ENCODE results near the gene DPT.

The DPT gene

GRCh38 chr1:168700575-168701268 lies 28.3 kb downstream of the DPT start:
- H3K4me3 ChIP-seq: no peak overlapping the region
- H3K4me1 ChIP-seq: no peaks in the 10 kb centered on the region
- no peaks in the 10 kb centered on the region for H3K27me3 ChIP-seq (ENCODE audit: low read depth)
- H3K9me3 ChIP-seq: no peaks in the 10 kb centered on the region
- H3K36me3 ChIP-seq (replicated peaks): no peaks in the 10 kb centered on the region
- in situ Hi-C loops (cut with MboI; ENCODE audit: low sequenced_read_pairs): no loop called here
- no peak for DNase-seq (ENCODE audit: low spot score in 2 of 2)

- Histone ChIP-seq H3K4me3 (no peak overlapping the region), H3K9me3 (no peaks in the 10 kb centered on the region), H3K27me3 (ENCODE audit: low read depth) (no peaks in the 10 kb centered on the region), H3K4me1 (no peaks in the 10 kb centered on the region), H3K36me3 (replicated peaks) (no peaks in the 10 kb centered on the region)
- in situ Hi-C loops (cut with MboI; ENCODE audit: low sequenced_read_pairs): no loop called here
- DNase-seq (ENCODE audit: low spot score in 2 of 2): no peak
Measured at GRCh38 chr1:168698453-168698852, 30.6 kb downstream of the DPT start.

DNA sequence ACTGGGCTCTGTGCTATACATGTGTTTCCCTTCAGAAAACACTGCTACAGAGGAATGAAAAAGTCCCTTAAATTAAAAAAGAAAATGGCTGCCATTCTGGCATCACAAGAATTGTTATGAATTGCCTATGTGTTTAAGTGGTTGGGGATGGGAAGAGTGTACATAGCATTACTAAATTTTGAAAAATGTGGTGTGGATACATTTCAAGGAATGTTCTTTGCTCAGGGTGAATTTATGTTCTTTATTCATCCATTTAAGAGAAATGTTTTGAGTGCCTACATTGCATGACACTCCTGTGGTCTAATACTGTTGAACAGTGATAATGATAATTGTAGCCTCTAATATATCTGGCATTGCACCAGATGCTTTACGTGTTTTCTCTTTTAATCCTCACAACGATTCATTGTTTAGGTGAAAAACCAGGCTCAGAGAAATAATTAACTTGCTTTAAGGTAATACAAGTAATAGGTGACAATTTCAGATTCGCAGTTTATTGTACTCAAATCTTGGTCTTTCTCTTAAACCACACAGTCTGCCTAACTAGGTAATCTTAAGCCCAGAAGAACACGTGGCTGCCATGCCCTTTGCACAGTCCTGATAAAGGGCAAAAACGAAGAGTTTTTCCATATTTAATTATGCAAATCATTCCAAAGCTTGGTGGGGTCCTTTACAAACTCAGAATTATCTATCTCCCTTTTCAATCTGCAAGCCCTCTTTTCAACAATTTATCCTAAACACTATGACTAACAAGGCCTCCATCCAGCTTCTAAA lies 31.5 kb downstream of the DPT start:
- Histone ChIP-seq H3K4me1 (no peaks in the 10 kb centered on the region), H3K36me3 (replicated peaks) (no peaks in the 10 kb centered on the region), H3K4me3 (no peak overlapping the region), H3K27me3 (ENCODE audit: low read depth) (no peaks in the 10 kb centered on the region), H3K9me3 (no peaks in the 10 kb centered on the region)
- in situ Hi-C loops (cut with MboI; ENCODE audit: low sequenced_read_pairs): no loop called here
- DNase-seq (ENCODE audit: low spot score in 2 of 2): no peak

DNA sequence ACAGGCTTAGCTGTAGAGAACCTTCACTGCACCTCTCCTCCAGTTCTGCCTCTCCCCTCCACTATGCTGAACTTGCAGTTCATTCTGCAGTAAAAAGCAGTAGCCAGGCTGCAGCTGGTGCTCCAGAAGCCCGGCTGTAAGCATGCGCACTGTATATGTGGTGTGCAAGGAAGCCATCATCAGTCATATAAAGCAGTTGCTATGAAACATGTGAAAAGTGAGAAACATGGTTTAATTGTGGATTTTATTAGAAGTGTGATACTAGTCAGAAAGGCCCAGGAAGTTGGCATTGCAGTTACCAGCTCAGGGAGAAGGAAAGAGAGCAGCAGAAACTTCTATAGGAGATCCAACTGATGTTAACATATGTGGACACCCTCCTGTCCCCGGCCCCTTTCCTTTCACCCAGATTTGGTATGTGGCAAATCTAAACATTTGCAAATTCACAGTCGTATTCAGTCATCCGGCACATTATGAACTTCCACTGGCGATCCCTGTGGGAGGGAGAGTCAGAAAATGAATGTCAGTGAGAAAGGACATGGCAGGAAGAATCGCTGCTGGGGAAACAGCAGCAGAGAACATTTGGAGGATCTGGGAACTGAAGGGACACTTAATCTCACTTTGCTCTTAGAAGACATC lies 32.8 kb downstream of the DPT start:
- H3K4me3 ChIP-seq: no peak overlapping the region
- H3K36me3 ChIP-seq (replicated peaks): no peaks in the 10 kb centered on the region
- in situ Hi-C loops (cut with MboI; ENCODE audit: low sequenced_read_pairs): no loop called here
- no peaks in the 10 kb centered on the region for H3K9me3 ChIP-seq
- no peaks in the 10 kb centered on the region for H3K4me1 ChIP-seq
- DNase-seq (ENCODE audit: low spot score in 2 of 2): no peak
- no peaks in the 10 kb centered on the region for H3K27me3 ChIP-seq (ENCODE audit: low read depth)

DNA sequence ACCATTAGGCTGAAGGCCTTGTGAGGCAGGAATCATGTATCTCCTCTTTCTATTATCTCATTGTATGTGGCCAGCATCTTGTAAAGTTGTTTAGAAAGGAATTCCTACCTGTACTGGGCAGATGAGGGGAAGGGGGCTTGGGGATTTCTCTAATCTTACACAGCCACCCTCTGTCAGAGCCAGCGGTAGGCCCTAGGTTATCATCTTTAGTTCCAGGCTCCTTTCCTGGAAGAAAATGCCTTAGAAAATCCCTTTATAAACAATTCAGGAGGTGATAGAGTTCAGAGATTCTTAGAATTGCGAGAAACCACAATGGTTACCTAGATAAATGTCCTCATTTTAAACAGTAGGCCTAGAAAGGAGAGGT lies 35.2 kb downstream of the DPT start:
- no peaks in the 10 kb centered on the region for H3K36me3 ChIP-seq (replicated peaks)
- no peak for DNase-seq (ENCODE audit: low spot score in 2 of 2)
- H3K27me3 ChIP-seq (ENCODE audit: low read depth): no peaks in the 10 kb centered on the region
- H3K9me3 ChIP-seq: no peaks in the 10 kb centered on the region
- in situ Hi-C loops (cut with MboI; ENCODE audit: low sequenced_read_pairs): no loop called here
- no peak overlapping the region for H3K4me3 ChIP-seq
- no peaks in the 10 kb centered on the region for H3K4me1 ChIP-seq

DNA sequence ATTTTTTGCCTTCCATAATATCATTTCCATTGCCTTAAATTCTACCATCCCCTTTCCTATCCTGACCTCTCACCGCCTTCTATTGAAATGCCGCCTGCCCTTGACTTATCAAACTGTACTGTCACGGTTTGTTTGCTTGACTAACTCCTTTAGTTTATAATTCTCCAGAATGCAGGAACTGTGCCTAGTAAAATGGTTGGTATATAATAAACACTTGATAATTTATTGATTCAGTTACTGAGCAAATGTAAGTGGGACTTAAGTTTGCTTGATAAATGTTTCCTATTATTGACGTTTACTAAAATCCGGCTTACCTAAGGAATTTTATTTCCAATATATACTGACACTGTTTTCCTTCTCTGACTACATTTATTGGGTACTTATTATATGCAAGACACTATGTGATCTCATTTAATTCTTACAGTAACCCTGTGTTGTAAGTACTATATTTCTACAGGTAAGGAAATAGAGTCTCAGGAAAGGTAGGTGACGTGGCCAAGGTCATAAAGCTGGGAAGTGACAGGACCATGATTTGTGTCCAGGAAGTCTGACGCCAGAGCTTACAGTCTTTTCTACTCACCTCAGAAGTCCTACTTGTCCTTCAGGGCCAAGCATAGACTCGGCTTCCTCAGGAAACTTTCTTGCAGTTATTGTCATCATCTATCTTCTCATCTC lies 35.7 kb downstream of the DPT start:
- Histone ChIP-seq H3K4me1 (no peaks in the 10 kb centered on the region), H3K4me3 (no peak overlapping the region), H3K27me3 (ENCODE audit: low read depth) (no peaks in the 10 kb centered on the region), H3K36me3 (replicated peaks) (no peaks in the 10 kb centered on the region), H3K9me3 (no peaks in the 10 kb centered on the region)
- in situ Hi-C loops (cut with MboI; ENCODE audit: low sequenced_read_pairs): no loop called here
- no peak for DNase-seq (ENCODE audit: low spot score in 2 of 2)

- Histone ChIP-seq H3K36me3 (replicated peaks) (no peaks in the 10 kb centered on the region), H3K4me1 (no peaks in the 10 kb centered on the region), H3K4me3 (no peak overlapping the region), H3K27me3 (ENCODE audit: low read depth) (no peaks in the 10 kb centered on the region), H3K9me3 (no peaks in the 10 kb centered on the region)
- in situ Hi-C loops (cut with MboI; ENCODE audit: low sequenced_read_pairs): no loop called here
- DNase-seq (ENCODE audit: low spot score in 2 of 2): no peak
Measured at GRCh38 chr1:168692472-168692871, 36.5 kb downstream of the DPT start.

DNA sequence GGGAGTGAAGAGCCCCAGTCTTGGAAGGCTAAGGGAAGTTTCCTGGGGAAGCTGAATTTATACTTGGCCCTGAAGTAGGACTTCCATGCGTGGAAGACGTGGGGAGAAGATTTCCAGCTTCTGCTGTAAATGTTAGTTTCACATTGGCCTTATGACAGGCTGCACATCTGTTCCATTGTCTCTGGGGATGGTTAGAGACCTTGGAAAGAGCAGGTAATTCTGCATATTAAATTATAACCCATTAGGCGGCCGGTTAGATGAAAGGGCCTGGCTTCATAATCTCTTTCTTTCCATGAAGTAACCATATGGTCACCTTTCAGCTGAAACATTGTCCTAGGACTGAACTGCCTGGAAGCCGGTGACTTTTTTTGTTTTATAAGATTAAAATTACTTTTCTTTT lies 37.5 kb downstream of the DPT start:
- in situ Hi-C loops (cut with MboI; ENCODE audit: low sequenced_read_pairs): no loop called here

DNA sequence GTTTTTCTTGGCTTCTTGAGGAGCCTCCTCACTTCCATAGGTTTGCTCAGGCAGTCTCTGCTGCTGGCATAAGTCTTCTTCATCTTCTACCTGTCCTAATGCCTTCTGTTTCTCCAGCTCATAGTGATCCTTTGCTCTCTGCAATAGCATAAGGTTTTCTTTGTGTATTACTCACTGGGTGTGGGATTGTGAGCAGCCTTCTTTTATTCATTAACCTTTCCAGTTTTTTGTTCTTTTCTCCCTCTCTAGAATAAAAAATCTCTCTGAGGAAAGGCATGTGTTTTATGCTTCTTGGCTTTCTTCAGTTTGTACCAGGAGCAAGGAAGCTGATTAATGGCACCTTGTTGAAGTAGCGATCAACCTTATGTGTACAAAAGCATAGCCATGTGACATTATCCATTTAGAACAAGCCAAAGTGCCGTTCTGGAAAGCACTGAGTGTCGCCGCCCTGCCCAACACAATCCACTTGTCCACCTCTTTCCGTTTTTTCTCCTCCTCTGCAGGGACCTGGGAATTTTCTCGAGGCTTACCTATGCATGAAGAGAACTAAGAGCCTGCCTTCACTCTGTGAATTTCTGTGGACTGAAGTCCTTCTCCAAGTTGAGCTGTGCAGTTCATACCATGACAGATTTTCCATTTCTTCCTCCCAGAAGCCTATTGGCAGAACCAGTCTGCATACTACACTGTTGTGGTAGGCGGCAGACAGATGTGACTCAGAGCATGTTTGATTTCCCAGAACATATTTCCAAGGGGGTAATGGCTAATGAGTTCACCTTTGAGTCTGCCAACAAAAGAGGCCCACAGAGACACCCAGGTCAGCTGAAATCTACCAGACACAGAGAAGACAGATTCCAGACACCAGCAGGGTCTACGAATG lies 39.0 kb downstream of the DPT start:
- Histone ChIP-seq H3K4me3 (no peak overlapping the region), H3K27me3 (ENCODE audit: low read depth) (no peaks in the 10 kb centered on the region), H3K9me3 (no peaks in the 10 kb centered on the region), H3K4me1 (no peaks in the 10 kb centered on the region), H3K36me3 (replicated peaks) (no peaks in the 10 kb centered on the region)
- in situ Hi-C loops (cut with MboI; ENCODE audit: low sequenced_read_pairs): no loop called here
- DNase-seq (ENCODE audit: low spot score in 2 of 2): no peak

More for the DNA sequence above, 37.5 kb downstream of the DPT start:
- no peaks in the 10 kb centered on the region for H3K9me3 ChIP-seq
- no peak for DNase-seq (ENCODE audit: low spot score in 2 of 2)
- H3K36me3 ChIP-seq (replicated peaks): no peaks in the 10 kb centered on the region
- H3K4me1 ChIP-seq: no peaks in the 10 kb centered on the region
- H3K4me3 ChIP-seq: no peak overlapping the region
- no peaks in the 10 kb centered on the region for H3K27me3 ChIP-seq (ENCODE audit: low read depth)

GRCh38 chr1:168689327-168689657 lies 39.7 kb downstream of the DPT start:
- no peaks in the 10 kb centered on the region for H3K9me3 ChIP-seq
- no peaks in the 10 kb centered on the region for H3K27me3 ChIP-seq (ENCODE audit: low read depth)
- no peak overlapping the region for H3K4me3 ChIP-seq
- in situ Hi-C loops (cut with MboI; ENCODE audit: low sequenced_read_pairs): no loop called here
- H3K4me1 ChIP-seq: no peaks in the 10 kb centered on the region
- no peak for DNase-seq (ENCODE audit: low spot score in 2 of 2)
- no peaks in the 10 kb centered on the region for H3K36me3 ChIP-seq (replicated peaks)

- DNase-seq (ENCODE audit: low spot score in 2 of 2): no peak
- in situ Hi-C loops (cut with MboI; ENCODE audit: low sequenced_read_pairs): no loop called here
- Histone ChIP-seq H3K4me1 (no peaks in the 10 kb centered on the region), H3K36me3 (replicated peaks) (no peaks in the 10 kb centered on the region), H3K27me3 (ENCODE audit: low read depth) (no peaks in the 10 kb centered on the region), H3K9me3 (no peaks in the 10 kb centered on the region), H3K4me3 (no peak overlapping the region)
Measured at GRCh38 chr1:168688644-168689326, 40.2 kb downstream of the DPT start.

- Histone ChIP-seq H3K4me3 (no peak overlapping the region), H3K9me3 (no peaks in the 10 kb centered on the region), H3K4me1 (no peaks in the 10 kb centered on the region), H3K36me3 (replicated peaks) (no peaks in the 10 kb centered on the region), H3K27me3 (ENCODE audit: low read depth) (no peaks in the 10 kb centered on the region)
- in situ Hi-C loops (cut with MboI; ENCODE audit: low sequenced_read_pairs): no loop called here
- DNase-seq (ENCODE audit: low spot score in 2 of 2): no peak
Measured at GRCh38 chr1:168687816-168688215, 41.2 kb downstream of the DPT start.

DNA sequence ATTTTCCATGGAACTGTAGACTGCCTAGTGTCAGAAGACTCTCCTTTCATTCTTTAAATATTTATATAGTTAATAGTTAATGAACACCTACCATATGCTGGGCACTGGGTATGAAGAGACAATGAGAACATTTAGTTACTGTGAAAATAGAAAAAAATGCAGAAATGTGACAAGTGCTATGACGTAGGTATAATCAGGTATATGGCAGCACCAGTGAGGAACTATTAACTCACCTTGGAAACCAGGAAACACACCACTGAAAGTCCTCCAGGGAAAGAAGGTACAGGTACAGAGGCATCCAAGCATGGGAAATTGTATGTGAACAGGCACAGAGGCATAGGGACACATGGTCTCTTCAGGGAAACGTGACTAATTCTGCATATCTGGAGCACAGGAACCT lies 42.3 kb downstream of the DPT start:
- H3K4me3 ChIP-seq: no peak overlapping the region
- H3K27me3 ChIP-seq (ENCODE audit: low read depth): no peaks in the 10 kb centered on the region
- H3K9me3 ChIP-seq: no peaks in the 10 kb centered on the region
- no peaks in the 10 kb centered on the region for H3K4me1 ChIP-seq
- H3K36me3 ChIP-seq (replicated peaks): no peaks in the 10 kb centered on the region
- in situ Hi-C loops (cut with MboI; ENCODE audit: low sequenced_read_pairs): no loop called here
- no peak for DNase-seq (ENCODE audit: low spot score in 2 of 2)

Measured in HAP-1 (cell line).